PFSK-1 (cell line): ENCODE results near the gene GDF9.

ENCODE experiments used
- POLR2AphosphoS5 ChIP-seq: IDR thresholded peaks from 2 replicates; pipeline ENCODE4 v1.6.1; 2012; ENCODE audit warnings: low read depth, mild to moderate bottlenecking, control low read depth, low read length, moderate library complexity
- REST ChIP-seq, 2 experiments: IDR thresholded peaks; 2 replicates each; pipeline versions ENCODE4 v1.6.1 to v1.8.0; 2011 to 2012; ENCODE audit warnings: low read depth in 2 of 2, low read length in 2 of 2, control low read depth in 1 of 2, inconsistent platforms in 1 of 2, mild to moderate bottlenecking in 1 of 2, moderate library complexity in 1 of 2; ENCODE audit not compliant: insufficient read depth in 1 of 2
- SIN3A ChIP-seq: IDR thresholded peaks from 2 replicates; pipeline ENCODE4 v1.6.1; 2012; ENCODE audit warnings: mild to moderate bottlenecking, low read length, moderate library complexity, borderline replicate concordance; ENCODE audit not compliant: insufficient read depth
- TAF1 ChIP-seq: IDR thresholded peaks from 2 replicates; pipeline ENCODE4 v1.6.1; 2012; ENCODE audit warnings: low read length, control low read depth, borderline replicate concordance; ENCODE audit not compliant: insufficient read depth

GRCh38 chr5:132876020-132876759 lies 9.9 kb upstream of the GDF9 start:
- TF ChIP-seq TAF1: no peak
- no peak for TF ChIP-seq POLR2AphosphoS5
- no peak for TF ChIP-seq REST (IDR thresholded peaks at IDR 0.05; ENCODE audit: insufficient read depth in 1 of 2, low read depth in 2 of 2, low read length in 2 of 2)
- TF ChIP-seq SIN3A: no peak
